GOT3 (cell line): ENCODE measurements around the gene CHTF18.
A peak's percentile ranks its signal among the peaks of the same experiment; 100 is the strongest.

ENCODE experiments used
- DNase-seq: peaks from one replicate; lab custom pipeline; 2025; ENCODE audit warnings: mixed read lengths; lab: John Stamatoyannopoulos, UW

The CHTF18 gene

GRCh38 chr16:794091-794822, 5.8 kb downstream of the CHTF18 start:
- DNase-seq, result no peak

GRCh38 chr16:794853-795466, 6.5 kb downstream of the CHTF18 start:
- DNase-seq, result no peak

GRCh38 chr16:795580-796229, 7.3 kb downstream of the CHTF18 start:
- no peak for DNase-seq

- no peak for DNase-seq
Measured at GRCh38 chr16:796296-797119, 8.1 kb downstream of the CHTF18 start.

- no peak for DNase-seq
Measured at GRCh38 chr16:797120-797420, 8.7 kb downstream of the CHTF18 start.

GRCh38 chr16:797686-798085, 9.3 kb downstream of the CHTF18 start:
- no peak for DNase-seq

- DNase-seq, result no peak
Measured at GRCh38 chr16:798666-799065, 10.2 kb downstream of the CHTF18 start.

GRCh38 chr16:799111-799947, 10.9 kb downstream of the CHTF18 start:
- DNase-seq, result no peak

- no peak for DNase-seq
Measured at GRCh38 chr16:799948-800833, 11.8 kb downstream of the CHTF18 start, which contains the start of gene GNG13. TSS of gene GNG13 (minus strand) at chr16:800734. CDS start at chr16:799077, 1,657 bp downstream.

- DNase-seq, result no peak
Measured at GRCh38 chr16:800834-801511, 12.6 kb downstream of the CHTF18 start.

GRCh38 chr16:801584-802363, 13.4 kb downstream of the CHTF18 start:
- DNase-seq, result no peak

- DNase-seq, result no peak
Measured at GRCh38 chr16:802461-802860, 14.0 kb downstream of the CHTF18 start.

GRCh38 chr16:802914-803753, 14.7 kb downstream of the CHTF18 start:
- DNase-seq, result no peak

GRCh38 chr16:803754-804080, 15.3 kb downstream of the CHTF18 start:
- DNase-seq, result no peak

GRCh38 chr16:804193-805048, 16.0 kb downstream of the CHTF18 start:
- DNase-seq, result no peak

GRCh38 chr16:805474-805873, 17.1 kb downstream of the CHTF18 start:
- DNase-seq, result no peak

GRCh38 chr16:807347-808084, 19.1 kb downstream of the CHTF18 start:
- peak; percentile 67 for DNase-seq
